T1000 (cell line): Measurements from ENCODE around the gene GPC3.
"Not testable (repeated sequence)": the region's sequence is repeated elsewhere in the genome, so short reads cannot be mapped to it uniquely, and the experiment has no call there.

Source experiments
- DNase-seq: peaks from one replicate; lab custom pipeline; 2025; ENCODE audit warnings: mixed read lengths; lab: John Stamatoyannopoulos, UW

GPC3 gene

DNA sequence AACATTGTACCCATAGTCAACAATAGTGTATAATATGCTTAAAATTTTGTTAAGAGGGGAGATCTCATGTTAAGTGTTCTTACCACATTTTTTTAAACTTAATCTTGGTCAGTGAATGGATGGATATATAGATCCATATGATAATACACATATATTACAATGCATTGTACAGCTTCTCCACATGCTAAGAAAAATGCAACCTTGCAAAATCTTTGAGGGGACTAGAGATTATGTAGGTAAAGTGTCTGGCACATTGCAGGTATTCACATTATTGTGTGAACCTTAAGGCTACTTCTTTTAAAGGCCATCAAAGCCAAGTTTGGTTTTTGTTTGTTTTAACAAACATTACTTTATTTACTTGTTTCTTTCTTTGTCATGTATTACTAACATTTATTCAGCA is 10.4 kb upstream of the GPC3 start:
- no peak for DNase-seq

GRCh38 chrX:133994576-133994975 is 9.2 kb upstream of the GPC3 start:
- DNase-seq: no peak

GRCh38 chrX:133992882-133993281 is 7.5 kb upstream of the GPC3 start:
- no peak for DNase-seq

DNA sequence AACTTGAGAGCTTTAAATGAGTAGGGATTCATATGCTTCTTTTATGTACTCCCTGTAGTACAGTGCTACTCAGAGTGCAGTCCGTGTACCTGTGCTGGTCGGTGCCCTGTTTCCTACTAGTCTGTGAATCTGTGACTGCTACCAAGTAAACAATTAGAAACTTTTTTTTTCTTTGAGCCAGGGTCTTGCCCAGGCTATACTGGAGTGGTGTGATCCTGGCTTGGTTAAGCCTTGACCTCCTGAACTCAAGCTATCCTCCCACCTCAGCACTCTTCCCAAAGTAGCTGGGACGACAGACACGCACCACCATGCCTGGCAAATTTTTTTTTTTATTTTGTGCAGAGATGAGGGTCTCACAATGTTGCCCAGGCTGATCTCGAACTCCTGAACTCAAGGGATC is 6.4 kb upstream of the GPC3 start:
- DNase-seq: no peak

GRCh38 chrX:133991057-133991456 is 5.7 kb upstream of the GPC3 start:
- not testable (repeated sequence) for DNase-seq

GRCh38 chrX:133989993-133990392 is 4.6 kb upstream of the GPC3 start:
- DNase-seq: no peak

- no peak for DNase-seq
Observed at GRCh38 chrX:133989490-133989889, 4.1 kb upstream of the GPC3 start.

- no peak for DNase-seq
Observed at GRCh38 chrX:133988010-133988409, 2.6 kb upstream of the GPC3 start.

DNA sequence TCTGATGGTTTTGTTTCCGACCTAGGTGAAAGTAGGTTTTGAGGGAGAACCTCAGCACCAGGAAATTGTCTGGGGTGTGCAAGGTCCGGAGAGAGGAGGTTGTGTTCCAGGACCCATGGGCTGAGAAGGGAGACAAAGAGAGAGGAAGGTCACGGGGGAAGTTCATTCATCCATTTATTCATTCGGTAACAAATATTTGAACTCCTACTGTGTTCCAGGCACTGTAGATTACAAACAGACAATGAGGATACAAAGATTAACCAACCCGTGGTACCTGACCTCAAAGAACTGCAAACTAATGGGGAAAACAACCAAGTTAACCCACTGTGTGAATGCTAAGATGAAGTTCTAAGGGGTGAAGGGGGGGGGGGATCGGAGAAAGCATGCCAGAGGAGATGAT is 1.8 kb upstream of the GPC3 start:
- no peak for DNase-seq

- no peak for DNase-seq
Observed at GRCh38 chrX:133985967-133986683, 731 bp upstream of the GPC3 start.

GRCh38 chrX:133984857-133985163 is 584 bp downstream of the GPC3 start:
- no peak for DNase-seq

GRCh38 chrX:133983974-133984845 is 1.2 kb downstream of the GPC3 start:
- DNase-seq: no peak

DNA sequence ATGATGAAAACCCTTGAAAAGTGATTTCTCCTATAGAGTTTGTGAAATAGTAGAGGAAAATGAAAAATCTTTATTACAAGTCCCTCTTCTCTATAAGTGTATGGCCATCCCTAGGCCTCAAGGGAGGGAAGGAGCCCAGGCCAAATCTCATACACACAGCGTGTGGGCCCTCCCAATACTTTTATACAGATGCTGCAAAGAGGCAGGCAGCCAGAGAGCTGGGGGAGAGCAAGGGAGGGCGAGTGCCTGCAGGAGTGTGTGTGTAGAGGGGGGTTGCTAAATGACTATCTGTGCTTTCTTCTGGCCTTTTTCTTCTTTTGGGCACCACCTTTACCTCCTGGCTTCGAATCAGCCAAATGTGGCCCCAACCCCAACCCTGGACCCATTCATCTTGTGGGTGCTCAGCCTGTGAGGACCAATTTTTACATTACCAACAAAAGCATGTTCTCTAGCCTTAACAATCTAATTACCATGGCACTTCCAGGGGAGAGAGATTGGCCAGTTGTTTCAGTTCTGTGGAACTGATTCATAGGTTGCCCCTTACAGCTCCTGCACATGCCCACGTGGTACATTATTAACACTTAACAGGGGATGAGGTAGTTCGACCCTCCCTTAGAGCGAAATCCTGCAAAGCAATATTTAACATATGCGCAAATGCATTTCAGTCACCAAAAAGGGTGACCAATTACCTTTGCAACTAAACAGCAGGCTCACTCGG is 2.0 kb downstream of the GPC3 start:
- no peak for DNase-seq

DNA sequence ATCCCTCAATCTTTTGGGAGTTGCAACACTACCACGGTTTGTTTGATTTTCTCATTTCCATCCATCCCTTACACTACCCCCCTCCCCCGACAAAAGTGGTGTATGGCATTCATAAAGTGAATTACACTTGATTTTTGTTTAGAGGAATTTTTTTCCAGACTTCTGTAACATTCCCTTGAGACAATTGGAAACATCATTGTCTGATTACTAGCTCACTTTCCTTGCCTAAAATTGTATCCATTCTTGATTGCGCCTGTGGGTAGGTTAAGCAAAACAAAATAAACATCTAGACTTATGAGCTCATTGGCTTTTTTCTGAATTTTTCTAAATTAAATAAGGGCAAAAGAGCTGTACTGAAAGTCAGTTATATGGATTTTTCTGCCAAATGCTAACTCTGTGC is 3.5 kb downstream of the GPC3 start:
- DNase-seq: no peak

- DNase-seq: no peak
Observed at GRCh38 chrX:133980832-133981588, 4.4 kb downstream of the GPC3 start.

- no peak for DNase-seq
Observed at GRCh38 chrX:133980406-133980805, 5.0 kb downstream of the GPC3 start.

- DNase-seq: no peak
Observed at GRCh38 chrX:133979641-133980230, 5.7 kb downstream of the GPC3 start.

DNA sequence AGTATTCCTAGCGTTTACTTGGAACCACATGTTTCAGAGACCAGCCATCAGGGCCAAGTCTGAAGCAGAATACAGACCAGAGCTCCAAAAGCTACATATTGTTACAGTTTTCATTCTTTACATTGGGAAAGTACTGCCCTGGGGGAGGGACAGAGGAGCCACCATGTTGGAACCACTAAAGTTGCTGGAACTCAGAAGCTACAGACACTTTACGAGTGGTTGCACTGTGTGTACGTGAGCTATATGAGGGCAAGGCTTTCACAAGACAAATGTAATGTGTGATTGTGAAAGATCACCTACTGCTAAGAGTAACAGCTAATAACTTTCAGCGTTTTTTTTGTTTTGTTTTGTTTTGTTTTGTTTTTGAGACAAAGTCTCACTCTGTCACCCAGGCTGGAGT is 11.7 kb downstream of the GPC3 start:
- no peak for DNase-seq

DNA sequence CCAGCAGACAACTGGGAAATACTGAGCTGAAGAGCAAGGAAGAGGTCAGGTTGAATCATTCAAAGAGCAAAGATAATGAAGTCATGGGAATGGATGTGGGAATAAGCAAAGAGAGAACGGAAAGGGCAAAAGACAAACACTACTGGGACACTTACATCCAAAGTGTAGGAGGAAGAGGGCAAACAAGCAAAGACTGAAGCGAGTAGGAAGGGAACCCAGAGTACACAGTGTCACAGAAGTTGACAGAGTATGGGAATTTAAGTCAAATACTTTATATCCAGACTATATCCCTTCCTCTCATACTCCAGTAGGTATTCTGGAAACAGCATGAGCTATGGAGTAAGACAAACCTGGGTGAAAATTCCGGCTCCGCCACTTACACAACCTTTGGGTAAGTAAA is 12.5 kb downstream of the GPC3 start:
- DNase-seq: no peak

GRCh38 chrX:133971586-133971985 is 13.8 kb downstream of the GPC3 start:
- DNase-seq: no peak

DNA sequence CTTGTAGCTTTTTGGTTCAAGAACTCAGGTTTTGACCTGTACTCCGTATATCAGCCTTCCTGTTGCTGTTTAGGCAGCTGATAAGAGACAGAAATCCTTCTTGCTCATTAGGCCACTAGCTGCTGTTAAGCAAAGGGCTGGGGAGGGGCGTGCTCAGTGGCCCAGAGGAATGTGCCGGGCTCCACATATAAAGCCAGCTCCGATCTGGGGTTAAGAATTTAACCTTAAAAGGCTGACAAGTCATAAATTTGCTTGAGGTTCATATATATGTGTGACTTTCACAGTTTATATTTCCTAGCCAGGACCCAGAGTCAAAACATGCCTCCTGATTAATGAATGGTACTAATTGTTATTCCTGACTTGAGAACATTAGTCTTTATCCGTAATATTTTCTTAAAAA is 15.3 kb downstream of the GPC3 start:
- no peak for DNase-seq

- DNase-seq: no peak
Observed at GRCh38 chrX:133969191-133969590, 16.2 kb downstream of the GPC3 start.
